22Rv1 (cell line): ENCODE measurements around the gene COL25A1.

Experiments
- ZFX ChIP-seq: fragments of 450-650 bp; IDR thresholded peaks from 2 replicates; pipeline ENCODE4 v1.6.1; 2017; ENCODE audit warnings: antibody characterized with exemption, borderline replicate concordance
- TF ChIP-seq, protein P1 (sequence below): fragments of 450-650 bp; IDR thresholded peaks from 2 replicates; pipeline ENCODE4 v1.5.1; 2017; ENCODE audit warnings: mild to moderate bottlenecking

DNA sequence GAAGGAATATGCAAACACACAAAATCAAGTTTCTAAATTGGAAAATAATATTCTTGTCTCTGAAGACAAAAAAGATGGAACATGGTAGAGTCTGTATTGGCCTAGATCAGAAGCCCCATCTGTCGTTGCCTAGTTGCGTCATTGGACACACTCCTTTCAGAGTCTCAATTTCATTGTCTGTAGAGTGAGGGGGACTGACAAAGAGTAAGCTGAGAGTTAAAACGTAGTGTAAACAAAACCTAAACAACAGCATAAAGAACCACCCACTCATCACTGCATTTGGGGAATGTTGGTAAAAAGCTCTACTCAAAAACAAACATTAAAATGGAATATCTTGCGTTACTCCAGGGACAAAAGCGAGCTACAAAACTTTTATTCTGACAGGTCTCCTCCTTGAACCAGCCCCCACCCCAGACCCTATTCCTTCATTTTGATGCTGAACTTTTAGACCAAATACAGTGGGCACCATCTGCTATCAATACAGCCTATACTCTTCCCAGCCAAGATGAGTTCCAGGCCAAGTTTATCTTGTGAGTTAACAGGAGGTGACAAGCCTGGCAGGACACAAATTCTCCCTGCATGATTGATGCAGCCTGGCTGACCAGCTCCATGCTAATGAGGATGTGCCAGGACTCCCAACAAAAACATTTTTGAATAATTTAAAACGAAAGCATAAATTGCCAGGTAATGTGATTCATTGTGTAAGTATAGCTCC is 125.2 kb downstream of the COL25A1 start:
- TF ChIP-seq, protein P1, sequence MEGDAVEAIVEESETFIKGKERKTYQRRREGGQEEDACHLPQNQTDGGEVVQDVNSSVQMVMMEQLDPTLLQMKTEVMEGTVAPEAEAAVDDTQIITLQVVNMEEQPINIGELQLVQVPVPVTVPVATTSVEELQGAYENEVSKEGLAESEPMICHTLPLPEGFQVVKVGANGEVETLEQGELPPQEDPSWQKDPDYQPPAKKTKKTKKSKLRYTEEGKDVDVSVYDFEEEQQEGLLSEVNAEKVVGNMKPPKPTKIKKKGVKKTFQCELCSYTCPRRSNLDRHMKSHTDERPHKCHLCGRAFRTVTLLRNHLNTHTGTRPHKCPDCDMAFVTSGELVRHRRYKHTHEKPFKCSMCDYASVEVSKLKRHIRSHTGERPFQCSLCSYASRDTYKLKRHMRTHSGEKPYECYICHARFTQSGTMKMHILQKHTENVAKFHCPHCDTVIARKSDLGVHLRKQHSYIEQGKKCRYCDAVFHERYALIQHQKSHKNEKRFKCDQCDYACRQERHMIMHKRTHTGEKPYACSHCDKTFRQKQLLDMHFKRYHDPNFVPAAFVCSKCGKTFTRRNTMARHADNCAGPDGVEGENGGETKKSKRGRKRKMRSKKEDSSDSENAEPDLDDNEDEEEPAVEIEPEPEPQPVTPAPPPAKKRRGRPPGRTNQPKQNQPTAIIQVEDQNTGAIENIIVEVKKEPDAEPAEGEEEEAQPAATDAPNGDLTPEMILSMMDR: no peak
- no peak for TF ChIP-seq ZFX
